Stimulated activated CD8-positive, alpha-beta memory T cell treated with anti-CD3 and anti-CD28 coated beads, Interleukin-15, amount 100 ng/mL, for 4 hours (primary cell): ENCODE measurements around the gene TUBA3D.
"Not testable (repeated sequence)": the region's sequence is repeated elsewhere in the genome, so short reads cannot be mapped to it uniquely, and the experiment has no call there.

Source experiments
- DNase-seq, 2 donors: peaks; one replicate each; pipeline ENCODE4 v3.0.0-alpha.2; 2020; ENCODE audit warnings: low read depth in 2 of 2

Gene TUBA3D

GRCh38 chr2:131475831-131476230 lies at the start of gene TUBA3D:
Gene TUBA3D (plus strand): TSS chr2:131476119. CDS start chr2:131476200, 81 bp downstream.
- DNase-seq: no peak

- no peak for DNase-seq
Measured at GRCh38 chr2:131426727-131427126, 49.2 kb upstream of the TUBA3D start.

GRCh38 chr2:131431336-131431735 lies 44.6 kb upstream of the TUBA3D start:
- no peak for DNase-seq

- DNase-seq: not testable (repeated sequence)
Measured at GRCh38 chr2:131440742-131441468, 35.0 kb upstream of the TUBA3D start.

GRCh38 chr2:131444736-131445514 lies 31.0 kb upstream of the TUBA3D start:
- DNase-seq: not testable (repeated sequence)

GRCh38 chr2:131445515-131445797 lies 30.5 kb upstream of the TUBA3D start:
- DNase-seq: not testable (repeated sequence)

GRCh38 chr2:131445896-131446295 lies 30.0 kb upstream of the TUBA3D start:
- no peak for DNase-seq

- not testable (repeated sequence) for DNase-seq
Measured at GRCh38 chr2:131447981-131448380, 27.9 kb upstream of the TUBA3D start.

GRCh38 chr2:131451265-131451949 lies 24.5 kb upstream of the TUBA3D start:
- DNase-seq: not testable (repeated sequence)

- not testable (repeated sequence) for DNase-seq
Measured at GRCh38 chr2:131454914-131455313, 21.0 kb upstream of the TUBA3D start.

- not testable (repeated sequence) for DNase-seq
Measured at GRCh38 chr2:131467722-131468121, 8.2 kb upstream of the TUBA3D start.

- not testable (repeated sequence) for DNase-seq
Measured at GRCh38 chr2:131470944-131471343, 5.0 kb upstream of the TUBA3D start.

- DNase-seq: not testable (repeated sequence)
Measured at GRCh38 chr2:131471624-131472023, 4.3 kb upstream of the TUBA3D start.

GRCh38 chr2:131473266-131473665 lies 2.7 kb upstream of the TUBA3D start:
- not testable (repeated sequence) for DNase-seq

GRCh38 chr2:131476363-131476762 lies 444 bp downstream of the TUBA3D start:
- DNase-seq: not testable (repeated sequence)

- not testable (repeated sequence) for DNase-seq
Measured at GRCh38 chr2:131477227-131477626, 1.3 kb downstream of the TUBA3D start.

- not testable (repeated sequence) for DNase-seq
Measured at GRCh38 chr2:131478074-131478849, 2.3 kb downstream of the TUBA3D start.

GRCh38 chr2:131478850-131479461 lies 3.0 kb downstream of the TUBA3D start:
- not testable (repeated sequence) for DNase-seq

- not testable (repeated sequence) for DNase-seq
Measured at GRCh38 chr2:131480351-131480750, 4.4 kb downstream of the TUBA3D start.

- not testable (repeated sequence) for DNase-seq
Measured at GRCh38 chr2:131482506-131483155, 6.7 kb downstream of the TUBA3D start.
